H1 (cell line): ENCODE measurements around the gene CPEB1.

Experiments
- EGR1 ChIP-seq: IDR thresholded peaks from 2 replicates; pipeline ENCODE4 v1.6.1; 2011; ENCODE audit warnings: low read depth, low read length, borderline replicate concordance
- KDM5A ChIP-seq: fragments of 200-600 bp; IDR thresholded peaks from 2 replicates; pipeline ENCODE4 v1.7.1; 2012; ENCODE audit warnings: mild to moderate bottlenecking, low read length, inconsistent platforms, mixed read lengths
- POLR2A ChIP-seq, 2 experiments: IDR thresholded peaks; 1 replicate in 1 of 2; 2 replicates in 1 of 2; pipeline ENCODE4 v1.6.1; 2011; ENCODE audit warnings: low read depth in 2 of 2, low read length in 2 of 2, mild to moderate bottlenecking in 2 of 2; ENCODE audit errors: control extremely low read depth in 1 of 2
- RAD21 ChIP-seq, 2 experiments: IDR thresholded peaks in 1 of 2; conservative IDR thresholded peaks in 1 of 2; 2 replicates each; pipeline ENCODE4 v1.6.1; 2011; ENCODE audit warnings: low read depth in 2 of 2, low read length in 2 of 2, improper control_type of control experiment in 1 of 2, inconsistent platforms in 1 of 2, mild to moderate bottlenecking in 1 of 2, moderate library complexity in 1 of 2

- TF ChIP-seq POLR2A (IDR thresholded peaks at IDR 0.05; ENCODE audit: control extremely low read depth in 1 of 2, low read depth in 2 of 2, low read length in 2 of 2) (no peak), RAD21 (IDR thresholded peaks at IDR 0.05 in 1 of 2, conservative IDR thresholded peaks at IDR 0.05 in 1 of 2; ENCODE audit: low read depth in 2 of 2, low read length in 2 of 2) (no peak), EGR1 (no peak), KDM5A (no peak)
These were observed 59.4 kb downstream of the CPEB1 start for GRCh38 chr15:82587805-82588204.
